ENCODE results near the gene PRR33.

The PRR33 gene

GRCh38 chr11:1896468-1896867 is 4.8 kb upstream of the PRR33 start:
- no peaks in the 10 kb centered on the region for H3K4me1 ChIP-seq (ENCODE audit: insufficient read depth, poor library complexity, severe bottlenecking)
- H3K9me3 ChIP-seq (ENCODE audit: severe bottlenecking), result no peaks in the 10 kb centered on the region
- DNase-seq (ENCODE audit: low spot score) (peak; percentile 13), ATAC-seq (ENCODE audit: low read depth) (no peak)
- H3K4me3 ChIP-seq (ENCODE audit: severe bottlenecking), result no peak overlapping the region
- no peaks in the 10 kb centered on the region for H3K27me3 ChIP-seq (ENCODE audit: insufficient read depth, poor library complexity, severe bottlenecking)
- no peak overlapping the region for H3K27ac ChIP-seq (ENCODE audit: poor library complexity, severe bottlenecking)
- TF ChIP-seq CTCF (IDR thresholded peaks at IDR 0.05; ENCODE audit: poor library complexity, severe bottlenecking), result no peak
- H3K36me3 ChIP-seq (ENCODE audit: low read depth), result no peaks in the 10 kb centered on the region

GRCh38 chr11:1894759-1895158 is 3.1 kb upstream of the PRR33 start:
- TF ChIP-seq CTCF (IDR thresholded peaks at IDR 0.05; ENCODE audit: poor library complexity, severe bottlenecking), result no peak
- Histone ChIP-seq H3K36me3 (ENCODE audit: low read depth) (no peaks in the 10 kb centered on the region), H3K27ac (ENCODE audit: poor library complexity, severe bottlenecking) (no peak overlapping the region), H3K4me1 (ENCODE audit: insufficient read depth, poor library complexity, severe bottlenecking) (no peaks in the 10 kb centered on the region), H3K9me3 (ENCODE audit: severe bottlenecking) (no peaks in the 10 kb centered on the region), H3K4me3 (ENCODE audit: severe bottlenecking) (no peak overlapping the region), H3K27me3 (ENCODE audit: insufficient read depth, poor library complexity, severe bottlenecking) (no peaks in the 10 kb centered on the region)
- DNase-seq (ENCODE audit: low spot score), result no peak
- ATAC-seq (ENCODE audit: low read depth), result no peak

- no peaks in the 10 kb centered on the region for H3K27me3 ChIP-seq (ENCODE audit: insufficient read depth, poor library complexity, severe bottlenecking)
- H3K9me3 ChIP-seq (ENCODE audit: severe bottlenecking), result no peaks in the 10 kb centered on the region
- H3K36me3 ChIP-seq (ENCODE audit: low read depth), result no peaks in the 10 kb centered on the region
- H3K27ac ChIP-seq (ENCODE audit: poor library complexity, severe bottlenecking), result no peak overlapping the region
- TF ChIP-seq CTCF (IDR thresholded peaks at IDR 0.05; ENCODE audit: poor library complexity, severe bottlenecking), result no peak
- no peak overlapping the region for H3K4me3 ChIP-seq (ENCODE audit: severe bottlenecking)
- no peaks in the 10 kb centered on the region for H3K4me1 ChIP-seq (ENCODE audit: insufficient read depth, poor library complexity, severe bottlenecking)
- peak; percentile 23 for DNase-seq (ENCODE audit: low spot score)
- no peak for ATAC-seq (ENCODE audit: low read depth)
Measured at GRCh38 chr11:1893581-1894359, 2.1 kb upstream of the PRR33 start.

GRCh38 chr11:1892558-1892957 is 863 bp upstream of the PRR33 start:
- Histone ChIP-seq H3K27ac (ENCODE audit: poor library complexity, severe bottlenecking) (no peak overlapping the region), H3K27me3 (ENCODE audit: insufficient read depth, poor library complexity, severe bottlenecking) (no peaks in the 10 kb centered on the region), H3K4me3 (ENCODE audit: severe bottlenecking) (no peak overlapping the region), H3K4me1 (ENCODE audit: insufficient read depth, poor library complexity, severe bottlenecking) (no peaks in the 10 kb centered on the region), H3K36me3 (ENCODE audit: low read depth) (no peaks in the 10 kb centered on the region), H3K9me3 (ENCODE audit: severe bottlenecking) (no peaks in the 10 kb centered on the region)
- no peak for TF ChIP-seq CTCF (IDR thresholded peaks at IDR 0.05; ENCODE audit: poor library complexity, severe bottlenecking)
- DNase-seq (ENCODE audit: low spot score) (peak; percentile 13), ATAC-seq (ENCODE audit: low read depth) (no peak)

- Histone ChIP-seq H3K4me1 (ENCODE audit: insufficient read depth, poor library complexity, severe bottlenecking) (no peaks in the 10 kb centered on the region), H3K4me3 (ENCODE audit: severe bottlenecking) (no peak overlapping the region), H3K36me3 (ENCODE audit: low read depth) (no peaks in the 10 kb centered on the region), H3K27ac (ENCODE audit: poor library complexity, severe bottlenecking) (no peak overlapping the region), H3K27me3 (ENCODE audit: insufficient read depth, poor library complexity, severe bottlenecking) (no peaks in the 10 kb centered on the region), H3K9me3 (ENCODE audit: severe bottlenecking) (no peaks in the 10 kb centered on the region)
- DNase-seq (ENCODE audit: low spot score) (peak; percentile 18), ATAC-seq (ENCODE audit: low read depth) (no peak)
- no peak for TF ChIP-seq CTCF (IDR thresholded peaks at IDR 0.05; ENCODE audit: poor library complexity, severe bottlenecking)
Measured at GRCh38 chr11:1892116-1892515, 421 bp upstream of the PRR33 start.
